ENCODE measurements around the gene AAGAB.
"Not testable (repeated sequence)": the region's sequence is repeated elsewhere in the genome, so short reads cannot be mapped to it uniquely, and the experiment has no call there.

The AAGAB gene

GRCh38 chr15:67170143-67170925 lies 84.1 kb downstream of the AAGAB start:
- DNase-seq: no peak

- no peak for DNase-seq
Measured at GRCh38 chr15:67168694-67169093, 85.8 kb downstream of the AAGAB start.

- no peak for DNase-seq
Measured at GRCh38 chr15:67167091-67167490, 87.4 kb downstream of the AAGAB start.

GRCh38 chr15:67166280-67167009 lies 88.0 kb downstream of the AAGAB start:
- no peak for DNase-seq

GRCh38 chr15:67165254-67166253 lies 88.9 kb downstream of the AAGAB start:
- no peak for DNase-seq

GRCh38 chr15:67164811-67165253 lies 89.6 kb downstream of the AAGAB start:
- DNase-seq: no peak

- DNase-seq: no peak
Measured at GRCh38 chr15:67164401-67164791, 90.1 kb downstream of the AAGAB start.

GRCh38 chr15:67163180-67163579 lies 91.3 kb downstream of the AAGAB start:
- no peak for DNase-seq

- no peak for DNase-seq
Measured at GRCh38 chr15:67161881-67162280, 92.6 kb downstream of the AAGAB start.

GRCh38 chr15:67161412-67161811 lies 93.0 kb downstream of the AAGAB start:
- no peak for DNase-seq

- DNase-seq: no peak
Measured at GRCh38 chr15:67158367-67158766, 96.1 kb downstream of the AAGAB start.

- no peak for DNase-seq
Measured at GRCh38 chr15:67157521-67158252, 96.8 kb downstream of the AAGAB start.

- no peak for DNase-seq
Measured at GRCh38 chr15:67156834-67157233, 97.6 kb downstream of the AAGAB start.

- DNase-seq: no peak
Measured at GRCh38 chr15:67156426-67156825, 98.0 kb downstream of the AAGAB start.

- no peak for DNase-seq
Measured at GRCh38 chr15:67154249-67154648, 100.2 kb downstream of the AAGAB start.

GRCh38 chr15:67153044-67153443 lies 101.4 kb downstream of the AAGAB start:
- DNase-seq: not testable (repeated sequence)

GRCh38 chr15:67152429-67152828 lies 102.0 kb downstream of the AAGAB start:
- DNase-seq: no peak

All from activated CD4-positive, alpha-beta T cell treated with anti-CD3 and anti-CD28 coated beads, Interleukin-2, amount 50 U/mL, for 16 hours (primary cell).